HG03060 (cell line): ENCODE measurements around the gene KLHL17.

Experiments
- ATAC-seq: cut with Tn5 transposase; IDR thresholded peaks from one replicate; pipeline ENCODE4 v1.9.1; 2021; ENCODE audit warnings: low read depth, moderate number of reproducible peaks; ENCODE audit not compliant: unreplicated experiment

KLHL17 gene

DNA sequence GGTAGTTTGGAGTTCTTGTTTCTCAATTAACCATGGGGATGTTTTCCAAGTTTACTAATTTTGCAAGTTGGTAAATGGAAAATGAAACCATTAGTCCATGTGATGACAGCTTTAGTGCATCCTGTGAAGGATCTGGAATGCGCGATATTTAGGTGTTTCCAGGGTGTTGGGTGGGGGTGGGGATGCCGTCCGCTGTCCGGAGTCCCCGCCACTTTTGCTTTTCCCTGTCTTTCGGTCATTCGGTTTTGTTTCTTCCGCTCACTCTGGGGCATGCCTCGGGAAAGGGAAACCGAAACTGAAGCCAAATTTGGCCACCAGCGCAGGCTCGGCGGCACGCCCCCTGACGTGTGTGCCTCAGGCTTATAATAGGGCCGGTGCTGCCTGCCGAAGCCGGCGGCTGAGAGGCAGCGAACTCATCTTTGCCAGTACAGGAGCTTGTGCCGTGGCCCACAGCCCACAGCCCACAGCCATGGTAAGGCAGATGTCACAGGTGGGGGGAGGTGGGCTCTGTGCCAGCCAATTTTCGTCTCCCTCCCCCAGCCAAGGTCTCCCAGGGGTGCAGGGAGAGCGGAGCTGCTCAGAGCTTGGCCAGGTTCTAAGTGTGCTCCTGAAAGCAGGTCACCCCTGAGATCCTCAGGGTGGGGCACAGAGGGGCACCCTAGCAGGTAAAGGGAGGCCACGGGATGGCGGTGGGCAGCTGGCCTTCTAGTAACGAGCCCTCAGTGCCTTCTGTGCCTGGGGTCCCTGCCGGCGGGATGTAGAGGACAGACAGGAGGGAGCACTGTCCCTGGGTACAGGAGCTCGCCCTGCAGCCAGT, 52.9 kb downstream of the KLHL17 start, which contains the start of gene ISG15:
Gene ISG15 (plus strand): TSS at position 393 of the 817 bp plus-strand sequence. CDS start 77 bp downstream, at position 470.
- no peak for ATAC-seq

GRCh38 chr1:1013922-1014648, 53.7 kb downstream of the KLHL17 start:
- no peak for ATAC-seq

DNA sequence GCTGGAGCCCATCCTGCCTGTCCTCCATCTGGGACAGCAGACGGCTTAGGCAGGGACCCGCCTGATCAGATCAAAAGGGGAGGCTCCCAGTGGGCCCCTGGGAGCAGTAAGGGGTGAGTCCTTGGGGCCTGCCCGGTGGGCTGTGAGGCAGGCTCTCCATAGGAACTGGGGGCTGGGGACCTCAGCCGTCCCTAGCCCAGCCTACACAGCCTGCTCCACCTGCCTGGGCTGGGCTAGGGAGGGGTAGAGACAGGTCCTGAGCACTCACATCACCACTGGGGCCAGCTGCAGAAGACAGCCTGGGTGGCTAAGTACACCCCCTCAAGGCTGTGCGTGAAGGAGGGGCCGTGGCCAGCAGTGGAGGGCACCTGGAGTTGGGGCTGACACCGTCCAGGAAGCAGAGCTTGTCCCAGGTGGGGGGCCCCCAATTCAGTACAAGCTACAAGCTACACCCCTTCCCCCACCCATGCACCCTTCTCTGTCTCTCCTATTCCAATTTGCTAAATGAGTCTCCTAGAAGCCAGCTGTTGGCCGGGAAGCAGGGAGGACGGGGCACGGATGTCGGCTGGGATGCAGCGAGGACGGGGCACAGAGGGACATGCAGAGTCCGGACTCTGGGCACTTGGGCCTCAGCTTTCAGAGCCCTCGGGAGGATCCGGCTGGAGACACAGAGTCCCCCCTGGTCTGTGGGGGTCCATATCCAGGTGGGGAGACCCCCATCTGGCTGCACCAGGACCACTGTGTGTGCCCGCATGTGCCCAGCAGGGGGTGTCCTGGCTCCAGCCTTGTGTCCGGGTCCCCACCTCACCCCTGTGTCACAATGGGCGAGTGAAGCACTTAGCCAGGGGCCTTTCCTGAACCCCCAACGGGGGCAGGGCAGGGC, 54.7 kb downstream of the KLHL17 start:
- no peak for ATAC-seq
